SK-N-SH treated with all-trans-retinoic acid at 6 μM for 48 hours (cell line): ENCODE measurements around the gene GNRH2.

ENCODE experiments used
- CREB5 ChIP-seq: fragments of 250-450 bp; sonication (Bioruptor Pico); IDR thresholded peaks from 2 replicates; pipeline ENCODE4 v1.5.1; 2020; ENCODE audit warnings: low read depth, mild to moderate bottlenecking, moderate library complexity
- ESRRG ChIP-seq: fragments of 250-450 bp; sonication (Bioruptor Pico); IDR thresholded peaks from 2 replicates; pipeline ENCODE4 v1.6.1; 2021; ENCODE audit warnings: mild to moderate bottlenecking

- TF ChIP-seq CREB5 (CRISPR knock-in tag) (no peak), ESRRG (CRISPR knock-in tag) (no peak)
These were observed 39.8 kb downstream of the GNRH2 start for GRCh38 chr20:3082955-3083952.
